H9 (cell line): ENCODE results near the gene ARFIP1. TPM values are rescaled to one million over a fixed set of nuclear protein-coding genes. Genes with fewer than 3 reads are reported as not detected.

Source experiments
- DNase-seq: peaks from one replicate; pipeline ENCODE4 v3.0.0-alpha.2; 2017
- H2AFZ ChIP-seq: one replicate; pipeline ENCODE4 v1.6.1; 2013; ENCODE audit warnings: mild to moderate bottlenecking, low read length, control low read depth, moderate library complexity
- H2AK5ac ChIP-seq: 2 replicates; pipeline ENCODE4 v1.6.1; 2013; ENCODE audit warnings: low read length, control low read depth, mixed read lengths; ENCODE audit not compliant: insufficient read length
- H2BK120ac ChIP-seq: one replicate; pipeline ENCODE4 v1.6.1; 2013; ENCODE audit warnings: low read depth, mild to moderate bottlenecking, low read length, control low read depth, inconsistent platforms; ENCODE audit not compliant: poor library complexity, severe bottlenecking
- H2BK12ac ChIP-seq: 2 replicates; pipeline ENCODE4 v1.6.1; 2013; ENCODE audit warnings: low read length, control low read depth, mixed read lengths, low read depth; ENCODE audit not compliant: insufficient read length
- H2BK15ac ChIP-seq: 2 replicates; pipeline ENCODE4 v1.6.1; 2013; ENCODE audit warnings: low read depth, low read length, control low read depth
- H2BK20ac ChIP-seq: one replicate; pipeline ENCODE4 v1.6.1; 2013; ENCODE audit warnings: low read depth, mild to moderate bottlenecking, low read length, control low read depth, inconsistent platforms; ENCODE audit not compliant: poor library complexity, severe bottlenecking
- H2BK5ac ChIP-seq: 2 replicates; pipeline ENCODE4 v1.6.1; 2013; ENCODE audit warnings: low read length, control low read depth, mixed read lengths; ENCODE audit not compliant: insufficient read length
- H3K14ac ChIP-seq: 2 replicates; pipeline ENCODE4 v1.6.1; 2013; ENCODE audit warnings: low read length, control low read depth; ENCODE audit not compliant: insufficient read depth
- H3K18ac ChIP-seq: 2 replicates; pipeline ENCODE4 v1.6.1; 2013; ENCODE audit warnings: low read depth, mild to moderate bottlenecking, mixed read lengths, low read length, control low read depth; ENCODE audit not compliant: insufficient read length
- H3K23ac ChIP-seq: 2 replicates; pipeline ENCODE4 v1.6.1; 2013; ENCODE audit warnings: low read length, control low read depth, mixed read lengths, low read depth; ENCODE audit not compliant: insufficient read length
- H3K23me2 ChIP-seq: 2 replicates; pipeline ENCODE4 v1.6.1; 2013; ENCODE audit warnings: low read depth, mild to moderate bottlenecking, mixed read lengths, low read length, control low read depth; ENCODE audit not compliant: insufficient read length, poor library complexity, severe bottlenecking
- H3K27ac ChIP-seq: 2 replicates; pipeline ENCODE4 v1.5.1; 2013; ENCODE audit warnings: low read length, control low read depth, mixed read lengths, low read depth; ENCODE audit not compliant: insufficient read length
- H3K27me3 ChIP-seq: 2 replicates; pipeline ENCODE4 v1.6.1; 2013; ENCODE audit warnings: low read length, control low read depth, inconsistent platforms; ENCODE audit not compliant: insufficient read depth
- H3K4ac ChIP-seq: 2 replicates; pipeline ENCODE4 v1.6.1; 2013; ENCODE audit warnings: low read depth, mild to moderate bottlenecking, control low read depth, inconsistent platforms, low read length, moderate library complexity
- H3K4me1 ChIP-seq: 2 replicates; pipeline ENCODE4 v1.6.1; 2013; ENCODE audit warnings: low read length, control low read depth, inconsistent platforms; ENCODE audit not compliant: insufficient read depth
- H3K4me2 ChIP-seq: 2 replicates; pipeline ENCODE4 v1.6.1; 2013; ENCODE audit warnings: low read length, control low read depth, mixed read lengths; ENCODE audit not compliant: insufficient read length, insufficient read depth
- H3K56ac ChIP-seq: 2 replicates; pipeline ENCODE4 v1.6.1; 2013; ENCODE audit warnings: low read depth, mild to moderate bottlenecking, mixed read lengths, low read length, control low read depth; ENCODE audit not compliant: insufficient read length
- H3K79me1 ChIP-seq: 2 replicates; pipeline ENCODE4 v1.6.1; 2013; ENCODE audit warnings: low read depth, mild to moderate bottlenecking, moderate library complexity, low read length, control low read depth, inconsistent platforms; ENCODE audit not compliant: insufficient read depth, poor library complexity, severe bottlenecking
- H3K79me2 ChIP-seq: 2 replicates; pipeline ENCODE4 v1.6.1; 2013; ENCODE audit warnings: low read length, control low read depth, inconsistent platforms; ENCODE audit not compliant: insufficient read depth
- H3K9ac ChIP-seq: 2 replicates; pipeline ENCODE4 v1.6.1; 2013; ENCODE audit warnings: low read length, control low read depth, mixed read lengths; ENCODE audit not compliant: insufficient read length; ENCODE audit errors: extremely low read depth
- H3K9me3 ChIP-seq: one replicate; pipeline ENCODE4 v1.6.1; 2013; ENCODE audit warnings: low read depth, low read length, inconsistent platforms; ENCODE audit not compliant: control insufficient read depth
- H3T11ph ChIP-seq: one replicate; pipeline ENCODE4 v1.6.1; 2013; ENCODE audit warnings: mild to moderate bottlenecking, low read length, control low read depth, inconsistent platforms
- H4K20me1 ChIP-seq: one replicate; pipeline ENCODE4 v1.6.1; 2013; ENCODE audit not compliant: control insufficient read depth, insufficient read length, insufficient read depth
- H4K5ac ChIP-seq: 2 replicates; pipeline ENCODE4 v1.6.1; 2013; ENCODE audit warnings: low read depth, mild to moderate bottlenecking, mixed read lengths, low read length, control low read depth; ENCODE audit not compliant: insufficient read length
- H4K8ac ChIP-seq: replicated peaks from 2 replicates; pipeline ENCODE4 v1.6.1; 2013; ENCODE audit warnings: low read length, control low read depth, mixed read lengths, low read depth; ENCODE audit not compliant: insufficient read length
- H4K91ac ChIP-seq: 2 replicates; pipeline ENCODE4 v1.6.1; 2013; ENCODE audit warnings: low read depth, mild to moderate bottlenecking, moderate library complexity, mixed read lengths, low read length, control low read depth; ENCODE audit not compliant: insufficient read length
- H3K27ac Mint-ChIP-seq, 3 experiments: 2 replicates in 2 of 3; 3 replicates in 1 of 3; pipeline ENCODE4 v1.8.0; 2020 to 2021; ENCODE audit warnings: mixed read lengths in 3 of 3, mild to moderate bottlenecking in 1 of 3, moderate library complexity in 1 of 3
- H3K27me3 Mint-ChIP-seq: 2 replicates; pipeline ENCODE4 v1.8.0; 2021; ENCODE audit warnings: low read depth, mild to moderate bottlenecking, moderate library complexity, mixed read lengths
- H3K36me3 Mint-ChIP-seq, 3 experiments: 2 replicates in 2 of 3; 3 replicates in 1 of 3; pipeline ENCODE4 v1.8.0; 2020 to 2021; ENCODE audit warnings: low read depth in 3 of 3, mixed read lengths in 3 of 3; ENCODE audit not compliant: insufficient read depth in 1 of 3
- H3K4me1 Mint-ChIP-seq, 2 experiments: 2 replicates each; pipeline ENCODE4 v1.8.0; 2020; ENCODE audit warnings: mixed read lengths in 2 of 2
- H3K4me3 Mint-ChIP-seq, 2 experiments: 2 replicates in 1 of 2; 3 replicates in 1 of 2; pipeline ENCODE4 v1.8.0; 2020 to 2021; ENCODE audit warnings: mild to moderate bottlenecking in 2 of 2, mixed read lengths in 2 of 2, moderate library complexity in 1 of 2
- H3K9me3 Mint-ChIP-seq, 2 experiments: 2 replicates in 1 of 2; 3 replicates in 1 of 2; pipeline ENCODE4 v1.8.0; 2020; ENCODE audit warnings: mild to moderate bottlenecking in 2 of 2, mixed read lengths in 2 of 2, moderate library complexity in 1 of 2
- CTCF ChIP-seq: fragments of 200-600 bp; sonication (generic); conservative IDR thresholded peaks from 3 replicates; pipeline ENCODE4 v1.8.0; 2021; ENCODE audit warnings: antibody characterized with exemption, mild to moderate bottlenecking
- WGBS: extraction: QIAGEN DNeasy Blood & Tissue Kit; methylation state at CpG from one replicate; pipeline ENCODE4 v1.1.7; 2013; ENCODE audit warnings: missing lambda C conversion rate, low lambda C conversion rate, mixed read lengths; ENCODE audit not compliant: insufficient read length; ENCODE audit errors: extremely low coverage; 5-methylcytosine and 5-hydroxymethylcytosine counted together
- total RNA-seq: library from RNA; stranded (reverse); gene quantifications from 2 replicates; pipeline ENCODE4 v1.2.1, GENCODE V29; 2021

The ARFIP1 gene
- total RNA-seq, 1 experiment from 2014 or later: 30.8 TPM

- Histone ChIP-seq H2BK120ac (no peak overlapping the region), H2BK5ac (no peak overlapping the region), H3K56ac (no peak overlapping the region), H3K4me1 (peaks cover 6% of the 10 kb centered on the region; the same call in 1 of the 2 replicates), H3K23me2 (peaks cover 7% of the 10 kb centered on the region), H3K9me3 (no peaks in the 10 kb centered on the region), H4K8ac (no peak overlapping the region), H4K5ac (no peak overlapping the region), H2AFZ (no peak overlapping the region), H3K9ac (no peak overlapping the region), H4K91ac (no peak overlapping the region), H2AK5ac (no peak overlapping the region), H3K27ac (no peak overlapping the region), H3K23ac (no peak overlapping the region), H3K18ac (no peak overlapping the region), H3K79me2 (peaks cover 47% of the 10 kb centered on the region; the same call in 1 of the 2 replicates), H3T11ph (no peak overlapping the region), H2BK20ac (no peak overlapping the region), H3K79me1 (peaks cover 3% of the 10 kb centered on the region), H2BK15ac (no peak overlapping the region), H3K4me2 (no peak overlapping the region), H3K14ac (no peak overlapping the region), H4K20me1 (no peaks in the 10 kb centered on the region), H3K4ac (no peak overlapping the region), H3K27me3 (no peaks in the 10 kb centered on the region), H2BK12ac (no peak overlapping the region)
- Mint-ChIP-seq H3K27me3 (peaks cover 20% of the 10 kb centered on the region), H3K4me3 (no peak overlapping the region), H3K36me3 (peaks cover 15 to 44% (median 28%) of the 10 kb centered on the region in 3 experiments), H3K27ac (no peak overlapping the region), H3K9me3 (no peaks in the 10 kb centered on the region), H3K4me1 (peaks cover 21 to 31% of the 10 kb centered on the region in 2 experiments)
- DNase-seq: no peak
- no peak for TF ChIP-seq CTCF
- WGBS: no CpG with 5 or more reads among the region's 2 CpGs
Observed at GRCh38 chr4:152942346-152942745, 162.6 kb downstream of the ARFIP1 start.
